ENCODE data around the gene HLCS. TPM values are rescaled to one million over a fixed set of nuclear protein-coding genes. Genes with fewer than 3 reads are reported as not detected.
"Not testable (repeated sequence)": the region's sequence is repeated elsewhere in the genome, so short reads cannot be mapped to it uniquely, and the experiment has no call there.

HLCS gene
- total RNA-seq, 1 donor, result 44.3 TPM

DNA sequence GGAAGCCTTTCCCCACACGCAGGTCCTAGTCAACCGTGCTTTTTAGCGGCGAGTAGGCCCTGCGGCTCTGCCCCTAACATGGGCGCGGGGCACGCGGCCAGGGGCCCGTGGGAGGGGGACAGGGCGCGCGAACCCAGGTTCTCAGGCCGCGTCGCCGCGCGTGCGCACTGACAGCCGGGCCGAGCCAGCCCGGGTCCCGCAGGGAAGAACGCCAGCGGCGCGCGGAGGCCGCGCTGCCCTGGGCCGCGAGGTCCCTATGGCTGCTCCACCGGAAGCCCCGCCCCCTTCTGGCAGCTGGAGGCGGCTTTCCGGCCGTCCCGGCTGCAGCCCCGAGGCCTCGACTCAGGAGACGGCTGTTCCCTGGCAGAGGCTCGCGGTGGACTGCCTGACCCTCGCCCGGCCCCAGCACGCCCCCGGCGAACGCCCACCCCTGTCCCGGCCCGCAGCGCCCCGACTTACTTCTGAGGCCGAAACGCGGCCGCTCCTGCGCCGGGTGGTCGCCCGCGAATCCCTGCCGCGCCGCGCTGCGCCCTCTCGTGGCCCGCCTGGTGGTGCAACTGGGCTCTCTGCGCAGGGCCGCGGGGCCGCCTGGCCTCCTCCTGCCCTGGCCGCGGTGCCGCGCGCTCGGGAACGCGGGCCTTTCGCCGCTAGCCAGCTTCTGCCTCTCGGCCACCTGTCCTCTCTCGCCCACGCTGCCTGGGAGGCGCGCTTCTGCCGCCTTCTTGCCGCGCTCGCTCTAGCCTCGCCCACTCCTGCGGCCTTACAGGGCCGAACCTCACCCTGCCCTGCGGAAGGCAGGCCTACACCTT lies 23.4 kb upstream of the HLCS start:
- peak; percentile 91 for DNase-seq (ENCODE audit: low read depth)
- TF ChIP-seq, protein P1, sequence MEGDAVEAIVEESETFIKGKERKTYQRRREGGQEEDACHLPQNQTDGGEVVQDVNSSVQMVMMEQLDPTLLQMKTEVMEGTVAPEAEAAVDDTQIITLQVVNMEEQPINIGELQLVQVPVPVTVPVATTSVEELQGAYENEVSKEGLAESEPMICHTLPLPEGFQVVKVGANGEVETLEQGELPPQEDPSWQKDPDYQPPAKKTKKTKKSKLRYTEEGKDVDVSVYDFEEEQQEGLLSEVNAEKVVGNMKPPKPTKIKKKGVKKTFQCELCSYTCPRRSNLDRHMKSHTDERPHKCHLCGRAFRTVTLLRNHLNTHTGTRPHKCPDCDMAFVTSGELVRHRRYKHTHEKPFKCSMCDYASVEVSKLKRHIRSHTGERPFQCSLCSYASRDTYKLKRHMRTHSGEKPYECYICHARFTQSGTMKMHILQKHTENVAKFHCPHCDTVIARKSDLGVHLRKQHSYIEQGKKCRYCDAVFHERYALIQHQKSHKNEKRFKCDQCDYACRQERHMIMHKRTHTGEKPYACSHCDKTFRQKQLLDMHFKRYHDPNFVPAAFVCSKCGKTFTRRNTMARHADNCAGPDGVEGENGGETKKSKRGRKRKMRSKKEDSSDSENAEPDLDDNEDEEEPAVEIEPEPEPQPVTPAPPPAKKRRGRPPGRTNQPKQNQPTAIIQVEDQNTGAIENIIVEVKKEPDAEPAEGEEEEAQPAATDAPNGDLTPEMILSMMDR (IDR thresholded peaks at IDR 0.05; ENCODE audit: insufficient read depth, low read length), result peak; percentile 61
- peak overlapping the region; percentile 70 for H3K4me3 ChIP-seq (ENCODE audit: low read depth, low read length)

DNA sequence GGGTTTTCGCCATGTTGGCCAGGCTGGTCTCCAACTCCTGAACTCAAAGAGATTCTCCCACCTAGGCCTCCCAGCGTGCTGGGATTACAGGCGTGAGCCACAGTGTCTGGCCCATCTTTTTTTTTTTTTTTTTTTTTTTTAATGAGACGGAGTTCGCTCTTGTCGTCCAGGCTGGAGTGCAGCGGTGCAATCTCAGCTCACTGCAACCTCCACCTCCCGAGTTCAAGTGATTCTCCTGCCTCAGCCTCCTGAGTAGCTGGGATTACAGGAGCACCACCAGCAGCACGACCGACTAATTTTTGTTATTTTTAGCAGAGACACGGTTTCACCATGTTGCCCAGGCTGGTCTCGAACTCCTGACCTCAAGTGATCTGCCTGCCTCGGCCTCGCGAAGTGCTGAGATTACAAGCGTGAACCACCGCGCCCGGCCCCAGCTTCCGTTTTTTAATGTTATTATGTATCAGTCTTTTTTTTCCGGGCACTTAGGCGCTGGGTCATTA lies 22.8 kb upstream of the HLCS start:
- H3K4me3 ChIP-seq (ENCODE audit: low read depth, low read length), result peak overlapping the region; percentile 70

DNA sequence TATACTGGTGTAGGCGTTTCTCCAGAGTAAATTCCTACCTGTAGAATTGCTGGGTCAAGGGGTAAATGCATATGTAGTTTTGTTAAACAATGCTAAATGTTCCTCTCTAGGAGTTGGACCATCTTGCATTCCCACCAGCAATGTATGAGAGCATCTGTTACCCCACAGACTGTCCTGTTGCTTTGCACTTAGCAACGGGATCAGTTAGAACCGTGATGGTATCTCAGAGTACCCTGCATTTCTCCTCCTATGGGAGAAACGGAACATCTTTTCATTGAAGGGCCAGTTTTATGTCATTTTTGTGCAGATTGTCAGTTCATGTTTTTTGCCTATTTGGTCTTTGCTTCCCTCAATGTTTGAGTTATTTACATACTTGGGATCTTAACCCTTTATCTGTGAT lies 22.1 kb upstream of the HLCS start:
- H3K4me3 ChIP-seq (ENCODE audit: low read depth, low read length), result no peak overlapping the region
- DNase-seq (ENCODE audit: low read depth), result no peak
- TF ChIP-seq, protein P1 (IDR thresholded peaks at IDR 0.05; ENCODE audit: insufficient read depth, low read length), result no peak

More for the DNA sequence above, 22.8 kb upstream of the HLCS start:
- DNase-seq (ENCODE audit: low read depth), result not testable (repeated sequence)

DNA sequence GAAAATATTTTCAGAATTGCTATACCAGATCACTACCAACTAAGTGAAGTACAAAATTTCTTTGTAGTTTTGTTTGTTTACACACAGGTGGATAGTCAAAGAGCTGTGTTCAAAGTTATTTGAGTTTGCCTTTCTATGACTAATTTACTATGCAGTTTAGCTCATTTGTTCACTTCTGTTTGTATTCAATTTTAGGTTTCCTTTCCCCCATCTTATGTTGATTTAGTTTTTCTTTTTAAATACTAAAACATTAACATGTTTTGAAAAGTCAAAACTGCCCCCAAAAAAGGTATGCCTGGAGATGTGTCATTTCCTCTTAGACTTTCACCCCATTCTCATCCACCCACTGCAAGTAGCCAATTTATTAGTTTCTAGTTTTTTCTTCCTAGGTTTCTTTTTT lies 21.4 kb upstream of the HLCS start:
- no peak for DNase-seq (ENCODE audit: low read depth)
- TF ChIP-seq, protein P1 (IDR thresholded peaks at IDR 0.05; ENCODE audit: insufficient read depth, low read length), result no peak
- no peak overlapping the region for H3K4me3 ChIP-seq (ENCODE audit: low read depth, low read length)

DNA sequence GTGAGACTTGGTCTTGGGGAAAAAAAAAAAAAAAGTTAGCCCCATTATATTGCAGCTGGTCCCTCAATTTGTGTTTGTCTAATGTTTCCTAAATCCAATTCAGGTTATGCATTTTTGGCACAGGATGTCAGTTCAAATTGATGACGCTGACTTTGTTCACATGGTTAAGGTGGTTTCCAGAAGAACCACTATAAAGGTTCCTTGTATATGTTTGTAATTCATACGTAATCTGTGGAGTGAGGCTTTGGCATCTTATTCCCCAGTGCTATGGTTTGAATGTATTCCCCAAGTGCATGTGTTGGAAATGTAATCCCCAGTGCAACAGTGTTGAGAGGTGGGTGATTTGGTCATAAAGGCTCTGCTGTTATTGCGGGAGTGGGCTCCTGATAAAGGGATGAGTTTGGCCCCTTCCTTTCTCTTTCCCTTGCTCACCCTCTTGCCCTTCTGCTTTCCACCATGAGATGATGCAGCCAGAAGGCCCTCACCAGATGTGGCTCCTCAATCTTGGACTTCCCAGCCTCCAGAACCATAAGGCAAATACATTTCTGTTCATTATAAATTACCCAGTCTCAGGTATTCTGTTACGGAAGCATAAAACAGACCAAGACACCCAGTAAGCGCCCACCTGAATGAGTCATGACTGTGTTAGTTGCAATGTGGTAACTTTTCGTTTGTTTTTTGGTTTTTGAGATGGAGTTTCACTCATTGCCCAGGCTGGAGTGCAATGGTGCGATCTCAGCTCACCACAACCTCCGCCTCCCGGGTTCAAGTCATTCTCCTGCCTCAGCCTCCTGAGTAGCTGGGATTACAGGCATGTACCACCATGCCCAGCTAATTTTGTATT lies 19.5 kb upstream of the HLCS start:
- DNase-seq (ENCODE audit: low read depth), result no peak
- no peak overlapping the region for H3K4me3 ChIP-seq (ENCODE audit: low read depth, low read length)
- TF ChIP-seq, protein P1 (IDR thresholded peaks at IDR 0.05; ENCODE audit: insufficient read depth, low read length), result no peak

DNA sequence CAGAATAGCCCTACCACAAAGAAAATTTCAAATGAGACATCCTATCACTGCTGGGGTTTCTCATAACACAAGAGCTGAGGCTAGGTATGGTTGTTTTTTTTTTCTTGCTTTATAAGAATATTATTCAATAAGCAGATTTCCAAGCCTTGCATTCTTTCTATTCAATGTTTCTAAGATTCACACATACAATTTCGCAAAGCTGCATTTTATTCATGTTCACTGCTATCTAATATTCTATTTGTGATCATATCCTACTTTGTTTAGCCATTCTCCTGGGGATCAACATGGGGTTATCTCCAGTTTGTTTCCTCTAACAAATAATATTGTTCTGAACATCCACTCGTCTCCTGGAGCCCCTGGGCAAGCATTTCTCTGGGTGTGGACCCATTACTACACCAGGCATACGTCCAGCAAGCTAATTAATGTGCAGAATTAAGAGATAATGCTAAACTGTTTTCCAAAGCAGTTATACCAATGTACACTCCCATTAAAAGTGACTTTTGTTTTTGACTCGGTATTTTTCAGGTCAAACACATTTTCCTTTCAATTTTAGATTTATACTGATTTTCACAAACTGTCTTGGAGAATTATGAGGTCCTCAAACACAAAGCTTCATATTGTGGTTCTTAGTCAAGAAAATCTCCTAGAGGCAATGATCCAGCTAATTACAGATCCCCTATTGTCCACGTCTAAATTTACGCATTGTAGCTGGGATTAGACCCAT lies 15.7 kb upstream of the HLCS start:
- no peak overlapping the region for H3K4me3 ChIP-seq (ENCODE audit: low read depth, low read length)
- no peak for DNase-seq (ENCODE audit: low read depth)
- TF ChIP-seq, protein P1 (IDR thresholded peaks at IDR 0.05; ENCODE audit: insufficient read depth, low read length), result no peak
